GM20431 (cell line): ENCODE data around the gene SORCS3.

Source experiments
- in situ Hi-C: fragments of 300-500 bp; cut with MseI, MboI; formaldehyde crosslinking; loops from one replicate; pipeline ENCODE4 v1.15.0; 2020; ENCODE audit warnings: low sequenced_read_pairs; ENCODE audit not compliant: unreplicated experiment

Gene SORCS3

DNA sequence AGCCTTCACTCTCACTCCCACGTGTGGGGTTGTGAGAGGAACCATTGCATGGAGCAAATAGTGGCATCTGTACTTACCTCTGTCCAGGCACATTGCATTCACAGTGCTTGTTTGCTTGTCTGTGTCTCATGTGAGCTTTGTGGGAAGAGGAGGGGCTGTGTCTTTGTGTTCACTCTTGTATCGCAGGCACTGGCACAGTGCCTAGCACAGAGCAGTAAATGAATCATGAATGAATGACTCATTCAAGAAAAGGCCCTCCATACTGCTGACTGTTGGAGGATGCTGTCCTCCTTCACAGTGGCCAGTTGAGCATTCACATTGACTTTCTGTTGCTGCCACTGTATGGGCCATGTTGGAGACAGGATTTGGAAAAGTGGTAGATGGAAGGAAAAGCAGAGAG is 125.3 kb downstream of the SORCS3 start:
- in situ Hi-C loops, result no loop called here

DNA sequence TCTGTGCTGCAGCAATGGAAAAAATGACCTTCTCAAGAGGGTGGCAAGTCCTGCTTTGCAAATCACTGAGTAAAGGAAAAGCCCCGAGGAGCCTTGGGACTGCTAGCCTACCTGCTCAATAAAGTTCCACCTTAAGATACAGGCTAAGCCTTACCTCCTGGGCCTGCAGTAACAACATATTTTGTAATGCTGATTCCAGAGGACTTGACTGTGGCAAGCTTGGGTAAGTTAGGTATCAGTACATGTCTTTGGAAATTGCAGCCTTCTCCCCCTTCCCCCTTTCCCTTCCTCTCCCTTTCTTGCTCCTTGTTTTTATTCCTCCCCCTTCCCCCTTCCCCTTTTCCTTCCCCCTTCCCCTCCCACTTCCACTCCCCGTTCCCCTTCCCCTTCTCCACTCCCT is 126.2 kb downstream of the SORCS3 start:
- in situ Hi-C loops, result no loop called here

DNA sequence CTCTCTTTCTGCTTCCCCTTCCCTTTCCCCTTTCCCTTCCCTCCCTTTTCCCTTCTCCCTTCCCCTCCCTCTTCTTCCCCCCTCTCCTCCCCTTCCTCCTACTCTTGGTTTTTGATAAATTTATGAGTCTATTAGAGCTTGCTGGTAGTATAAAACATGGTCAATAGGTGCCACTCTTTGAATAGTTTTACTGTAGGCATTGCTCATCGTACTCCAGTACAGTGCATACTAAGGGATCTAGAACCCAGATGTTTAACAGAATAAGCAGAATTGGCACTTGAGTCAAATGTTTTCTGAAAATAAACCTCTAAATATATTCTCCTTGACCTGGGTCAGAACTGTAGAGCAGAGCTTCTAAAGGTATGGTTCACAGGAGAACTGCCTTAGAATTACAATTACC is 126.7 kb downstream of the SORCS3 start:
- in situ Hi-C loops, result no loop called here

DNA sequence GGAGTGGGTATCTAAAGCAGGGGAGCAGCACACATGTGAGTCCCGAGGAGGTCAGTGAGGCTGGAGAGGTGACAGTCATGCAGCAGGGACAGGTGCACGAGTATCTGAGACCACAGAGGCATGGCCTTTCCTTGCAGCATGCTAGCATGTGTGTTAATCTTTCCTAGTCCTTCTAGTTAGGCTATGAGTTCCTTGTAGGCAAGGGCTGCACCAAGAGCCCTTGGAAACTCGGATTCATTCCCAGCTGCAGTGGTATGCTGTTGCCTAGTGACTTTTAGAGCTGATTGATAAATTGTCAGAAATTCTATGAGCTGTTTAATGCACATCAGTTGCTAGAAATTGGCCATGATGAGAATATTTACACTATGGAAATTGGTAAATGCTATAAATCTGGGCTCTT is 132.0 kb downstream of the SORCS3 start:
- in situ Hi-C loops, result no loop called here

DNA sequence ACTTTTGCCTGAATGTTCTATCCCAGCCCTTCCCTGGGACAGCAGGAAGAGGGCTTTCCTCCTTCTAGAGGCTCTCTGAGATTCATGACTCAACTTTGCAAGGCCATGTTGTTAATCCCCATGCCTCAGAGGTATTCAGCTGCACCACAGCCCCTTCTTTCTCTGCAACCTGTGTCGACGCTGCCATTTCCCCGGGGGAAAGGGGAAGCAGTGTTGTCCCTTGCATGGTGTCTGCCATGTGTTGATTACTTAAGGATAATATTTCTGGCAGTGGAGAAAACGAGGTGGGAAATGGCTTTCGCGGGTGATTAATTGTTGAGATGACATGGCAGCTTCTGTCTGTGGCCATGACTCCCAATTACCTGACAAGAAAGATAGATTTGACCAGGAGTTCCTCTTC is 133.1 kb downstream of the SORCS3 start:
- in situ Hi-C loops, result no loop called here

DNA sequence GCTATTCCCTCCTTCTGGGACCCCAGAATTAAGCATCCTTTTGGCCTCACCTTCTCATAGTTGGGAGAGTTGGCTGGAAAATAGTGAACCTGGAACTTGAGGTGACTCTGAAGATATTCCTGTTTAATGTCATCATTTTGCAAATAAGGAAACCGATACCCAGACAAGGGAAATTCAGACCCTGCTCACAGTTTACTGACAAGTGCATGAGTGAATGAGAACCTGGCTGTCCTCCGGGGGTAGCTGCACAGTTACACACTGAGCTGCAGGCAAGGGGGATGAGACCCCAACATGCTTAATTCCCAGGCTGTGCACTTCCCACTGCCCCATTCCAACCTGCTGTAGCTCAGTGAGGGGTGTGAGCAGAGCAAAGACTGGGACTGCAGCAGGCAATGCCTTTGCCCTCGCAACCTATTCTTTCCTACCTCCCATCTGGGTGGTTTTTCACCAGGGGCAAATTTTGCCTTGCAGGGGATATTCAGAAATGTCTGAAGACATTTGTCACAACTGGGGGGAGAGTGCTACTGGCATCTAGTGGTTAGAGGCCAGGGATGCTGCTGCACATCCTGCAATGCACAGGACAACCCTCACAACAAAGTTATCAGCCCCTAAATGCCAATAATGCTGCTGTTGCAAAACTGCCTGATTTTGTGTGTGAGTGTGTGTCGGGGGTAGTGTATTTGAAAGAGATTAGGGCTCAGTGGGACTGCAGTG is 136.2 kb downstream of the SORCS3 start:
- in situ Hi-C loops, result no loop called here

DNA sequence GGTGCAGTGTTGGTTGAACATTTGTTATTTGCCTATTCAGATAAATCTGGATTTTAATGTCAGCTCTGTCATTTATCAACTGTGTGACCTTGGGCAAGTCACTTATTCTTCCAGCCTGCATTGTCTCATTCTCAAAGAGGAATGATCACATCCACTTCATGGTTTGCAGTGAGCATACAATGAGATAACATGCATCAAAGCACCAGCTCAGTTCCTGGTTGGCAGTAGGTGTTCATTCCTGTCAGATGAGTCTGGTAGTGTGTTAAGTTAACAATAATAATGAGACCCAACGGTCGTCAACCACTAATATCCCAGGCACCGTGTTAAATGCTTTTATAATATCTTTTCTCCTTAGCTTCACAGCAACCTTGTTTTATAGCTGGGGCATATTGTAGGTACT is 137.3 kb downstream of the SORCS3 start:
- in situ Hi-C loops, result no loop called here

DNA sequence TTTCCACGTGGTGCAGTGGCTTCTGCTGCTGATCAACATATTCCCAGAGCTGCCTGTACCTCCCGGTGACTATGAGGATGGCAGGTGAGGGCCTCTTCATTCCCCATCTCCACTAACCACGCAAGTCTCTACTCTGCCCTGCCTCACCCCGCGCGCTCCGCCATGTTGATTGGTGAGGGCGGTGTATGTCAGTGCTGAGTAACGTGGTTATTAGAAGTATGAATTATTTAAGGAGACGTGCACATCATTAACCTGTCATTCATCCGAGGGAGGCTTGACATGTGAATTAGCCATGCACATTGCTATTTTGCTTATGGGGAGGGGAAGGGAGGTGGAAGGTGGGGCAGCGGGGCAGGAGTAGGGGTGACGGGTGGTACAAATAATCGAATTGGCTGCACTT is 138.6 kb downstream of the SORCS3 start:
- in situ Hi-C loops, result no loop called here

DNA sequence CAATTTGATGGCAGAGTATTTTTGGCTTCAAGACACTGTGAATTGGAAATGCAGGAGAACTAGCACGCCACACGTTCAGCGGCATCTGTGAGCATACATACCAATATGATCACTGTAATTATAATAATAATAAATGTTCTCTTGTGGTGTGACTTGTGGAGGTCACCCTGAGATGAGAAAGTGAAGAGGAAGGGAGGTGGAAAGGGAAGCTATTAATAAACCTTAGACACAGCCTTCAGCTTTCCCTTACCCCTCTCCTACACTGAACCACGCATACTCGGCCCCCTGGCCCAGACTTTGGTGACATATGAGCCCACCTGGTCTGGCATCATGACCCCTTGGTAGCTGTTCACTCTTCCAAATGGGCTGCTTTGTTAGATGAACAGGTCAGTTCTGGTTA is 139.1 kb downstream of the SORCS3 start:
- in situ Hi-C loops, result no loop called here

DNA sequence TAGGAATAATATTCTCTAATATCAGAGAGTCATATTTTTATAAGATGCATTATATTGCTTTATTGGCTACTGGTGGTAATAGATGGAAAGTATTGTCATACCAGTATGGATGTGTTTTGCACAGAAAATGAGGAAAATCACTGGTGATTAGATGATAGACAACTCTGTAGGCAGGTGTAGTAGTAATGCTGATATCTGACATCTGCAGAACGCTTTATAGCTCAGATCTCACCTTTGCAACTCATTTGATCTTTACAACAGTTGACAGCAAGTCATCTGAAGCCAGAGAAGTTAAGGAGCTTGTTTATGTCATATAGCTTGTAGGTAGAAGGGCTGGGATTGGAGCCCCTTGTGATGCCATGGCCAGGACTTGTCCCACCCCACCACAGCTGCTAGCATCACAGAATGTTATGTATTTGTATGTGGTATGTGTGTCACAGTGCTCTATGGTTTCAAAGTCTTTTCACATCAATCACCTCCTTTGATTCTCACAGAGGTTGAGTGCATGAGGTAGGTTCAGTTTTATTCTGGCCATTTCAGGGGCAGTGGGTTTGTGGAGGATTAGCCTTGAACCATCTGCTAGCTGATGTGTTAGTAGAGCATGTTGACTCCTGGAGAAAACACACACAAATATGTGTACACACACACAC is 140.0 kb downstream of the SORCS3 start:
- in situ Hi-C loops, result no loop called here

DNA sequence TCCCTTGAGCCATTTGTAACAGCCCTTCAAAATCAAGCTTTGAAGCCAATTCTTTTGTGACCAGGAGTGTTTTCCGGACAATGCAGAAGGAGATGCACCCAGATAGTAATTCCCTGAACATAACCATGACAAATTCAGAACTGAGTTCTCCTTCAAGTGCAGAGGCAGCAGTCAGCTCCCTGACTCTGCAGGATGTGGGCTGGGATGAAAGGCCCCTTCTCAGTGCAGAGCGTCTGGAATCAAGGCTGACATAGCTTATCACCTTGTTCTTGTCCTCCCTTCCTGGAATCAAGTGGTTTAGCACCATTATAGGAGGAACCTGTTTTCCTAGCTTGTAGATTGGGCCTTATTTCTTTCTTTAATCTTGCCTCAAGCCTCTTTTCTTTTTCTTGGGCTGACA is 143.4 kb downstream of the SORCS3 start:
- in situ Hi-C loops, result no loop called here

DNA sequence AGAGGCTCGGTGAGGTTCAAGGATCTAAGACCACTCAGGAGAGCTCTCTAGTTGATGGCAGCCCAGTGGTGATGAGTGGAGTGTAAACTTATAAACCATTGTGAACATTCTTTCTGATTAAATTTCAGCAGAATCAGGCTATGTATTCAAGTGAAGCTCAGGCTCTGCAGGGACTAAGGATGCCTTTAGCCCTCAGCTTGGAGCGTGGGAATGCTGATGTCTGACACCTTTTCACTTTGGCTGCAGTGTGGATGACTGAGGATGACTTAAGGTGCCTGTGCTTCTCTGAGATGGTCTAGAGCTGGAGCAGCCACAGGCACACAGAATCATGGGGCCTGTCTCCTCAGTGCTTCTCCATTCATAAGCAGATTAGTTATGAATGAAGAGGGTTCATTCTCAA is 150.4 kb downstream of the SORCS3 start:
- in situ Hi-C loops, result no loop called here

DNA sequence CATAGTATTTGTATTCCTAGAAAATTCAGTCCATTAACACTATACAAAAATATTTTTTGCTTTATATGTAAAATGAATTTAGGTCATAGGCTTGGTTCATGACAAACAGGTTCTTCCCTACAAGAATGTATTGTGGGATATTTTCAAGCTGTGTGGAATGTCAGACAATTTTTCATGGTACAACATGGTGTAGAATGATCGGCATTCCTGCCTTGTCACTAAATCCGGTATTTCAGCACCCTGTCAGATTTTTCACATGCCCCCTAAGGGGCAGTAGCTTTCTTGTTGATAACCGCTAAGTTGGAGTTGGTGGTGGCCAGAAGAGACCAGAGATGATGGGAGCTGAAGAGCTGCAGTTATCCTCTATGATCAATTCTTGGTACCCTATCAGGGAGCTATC is 154.3 kb downstream of the SORCS3 start:
- in situ Hi-C loops, result no loop called here

DNA sequence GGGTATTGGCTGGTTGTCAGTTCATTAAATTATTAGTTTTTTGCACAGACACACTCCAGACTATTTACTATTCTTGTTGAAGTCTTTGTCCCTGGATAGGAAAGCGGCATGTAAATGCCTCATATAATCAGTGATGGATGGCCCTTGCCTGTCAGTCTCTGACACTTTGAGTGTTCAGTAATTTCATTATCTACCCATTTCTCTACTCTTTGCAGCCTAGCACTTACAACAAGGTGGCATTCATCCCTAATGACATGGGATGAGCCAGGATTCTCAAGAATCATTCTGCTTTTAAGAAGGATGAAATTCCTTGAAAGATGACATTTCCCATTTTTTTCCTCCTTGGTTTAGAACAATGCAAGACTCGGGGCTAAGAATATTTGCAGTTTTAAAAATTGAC is 155.7 kb downstream of the SORCS3 start:
- in situ Hi-C loops, result no loop called here

DNA sequence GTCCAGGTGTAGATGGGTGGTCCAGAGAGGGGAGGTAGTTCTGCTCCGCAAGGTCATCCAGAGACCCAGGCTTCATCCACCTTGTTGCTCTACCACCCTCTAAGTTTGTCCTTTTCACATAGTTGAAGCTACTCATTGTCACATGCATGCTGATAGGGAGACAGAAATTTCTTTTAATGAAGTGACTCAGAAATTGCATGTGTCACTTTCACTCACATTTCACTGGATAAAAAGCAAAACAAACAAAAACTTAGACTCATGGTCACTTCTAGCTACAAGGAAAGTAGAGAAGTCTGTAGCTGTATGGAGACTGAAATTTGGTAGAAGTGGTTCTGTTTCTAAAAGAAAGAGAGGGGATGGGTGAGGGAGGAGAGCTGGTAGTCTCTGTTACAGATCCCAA is 161.9 kb downstream of the SORCS3 start:
- in situ Hi-C loops, result no loop called here

DNA sequence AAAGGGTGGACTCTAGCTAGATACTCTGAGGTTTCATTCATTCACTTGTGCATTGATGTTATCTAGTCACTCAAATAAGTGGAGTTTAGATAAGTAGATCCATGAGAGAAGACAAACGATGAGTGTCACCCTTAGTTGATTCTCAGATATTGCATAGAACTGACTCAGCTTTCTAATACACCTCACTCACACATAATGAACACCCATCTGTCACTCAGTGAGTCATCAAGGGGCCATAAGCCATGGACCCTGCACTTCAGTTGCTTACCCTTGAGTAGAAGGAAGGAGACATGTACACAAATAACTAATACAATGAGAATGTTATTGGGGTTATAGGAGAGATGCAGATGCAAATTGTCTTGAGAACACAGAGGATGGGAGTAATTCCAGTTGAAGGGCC is 163.8 kb downstream of the SORCS3 start:
- in situ Hi-C loops, result no loop called here

DNA sequence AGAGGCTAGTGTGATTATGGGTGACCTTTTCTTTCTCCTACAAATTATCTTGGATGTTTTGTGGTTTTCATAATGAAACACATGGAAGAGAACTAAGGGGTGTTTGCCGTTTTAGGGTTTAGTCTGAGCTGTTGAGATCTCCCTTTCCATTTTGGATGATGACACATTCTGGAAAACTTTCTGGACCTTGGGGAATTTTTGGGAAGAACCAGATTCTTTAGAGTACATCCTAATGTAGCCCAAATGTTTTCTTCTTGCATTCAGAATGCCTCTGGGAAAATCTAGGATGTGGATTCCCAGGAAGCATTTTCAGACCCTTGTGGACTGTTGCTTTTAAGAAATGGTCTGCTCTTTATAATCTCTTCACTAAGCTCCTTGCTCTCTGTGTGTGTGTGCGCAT is 165.7 kb downstream of the SORCS3 start:
- in situ Hi-C loops, result no loop called here

DNA sequence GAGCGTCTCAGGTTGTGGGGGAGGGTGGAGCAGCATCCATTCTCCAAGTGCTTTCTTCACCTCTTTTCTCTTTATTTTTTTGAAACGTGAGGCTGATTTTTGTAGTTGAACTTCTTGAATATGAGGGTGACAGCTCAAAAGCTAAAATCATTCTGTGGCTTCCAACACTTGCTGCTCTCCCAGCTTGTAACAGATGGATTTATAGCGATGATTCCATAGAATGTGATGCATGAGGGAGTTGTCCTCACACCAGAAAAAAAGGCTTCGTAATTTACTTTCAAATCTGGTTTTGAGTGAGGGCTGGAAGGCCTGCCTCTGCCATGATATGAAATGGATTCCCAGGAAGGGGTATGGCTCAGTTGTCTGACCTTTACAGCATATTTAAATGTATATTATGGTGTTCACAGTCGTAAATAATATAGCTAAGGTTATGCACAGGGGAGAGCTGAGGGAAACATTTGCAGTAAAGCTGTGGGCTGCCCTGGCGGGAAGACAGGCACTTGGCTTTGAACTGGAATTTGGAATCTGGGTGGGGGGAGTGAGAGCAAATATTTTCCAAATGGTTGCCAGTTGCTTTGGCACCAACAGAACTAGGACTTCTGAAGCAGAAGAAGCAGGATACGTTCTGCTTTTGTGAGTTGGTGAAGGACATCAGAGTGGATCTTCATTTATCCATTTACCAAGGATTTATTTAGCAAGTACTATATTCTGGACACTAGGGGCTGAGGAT is 166.7 kb downstream of the SORCS3 start:
- in situ Hi-C loops, result no loop called here

DNA sequence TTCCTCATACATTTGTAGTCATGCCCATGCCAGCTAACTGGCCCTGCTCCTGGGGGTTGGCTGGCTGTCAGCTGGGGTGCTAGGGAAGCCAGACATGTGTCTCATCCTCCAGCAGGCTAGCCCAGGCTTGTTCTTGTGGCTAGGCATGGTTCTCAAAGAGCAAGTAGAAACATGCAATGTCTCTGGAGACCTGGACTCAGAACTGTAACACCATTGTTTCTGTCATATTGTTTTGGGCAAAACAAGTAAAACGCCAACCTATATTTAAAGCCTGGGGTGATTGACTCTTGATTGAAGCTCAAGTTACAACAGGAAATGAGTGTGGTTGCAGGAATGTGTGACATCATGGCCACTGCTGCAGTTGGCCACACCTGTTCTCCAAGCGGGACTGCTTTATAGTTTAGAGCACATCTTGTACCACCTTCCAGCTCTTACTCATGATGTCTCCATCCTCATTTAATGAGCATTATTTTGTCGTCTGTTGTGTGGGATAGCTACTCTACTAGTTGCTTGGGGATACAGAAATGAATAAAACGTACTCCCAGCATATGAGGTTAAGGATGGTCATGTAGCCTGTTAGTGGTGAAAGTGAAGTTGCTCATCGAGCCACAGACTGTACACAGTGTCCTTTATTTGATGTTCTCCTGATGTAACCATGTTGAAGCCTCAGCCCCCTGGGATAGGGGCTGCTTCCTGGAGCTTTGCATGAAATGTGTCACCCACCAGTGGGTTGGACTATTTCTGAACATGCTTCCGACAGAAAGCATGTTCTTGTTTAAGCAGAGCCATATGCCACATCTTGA is 168.4 kb downstream of the SORCS3 start:
- in situ Hi-C loops, result no loop called here

DNA sequence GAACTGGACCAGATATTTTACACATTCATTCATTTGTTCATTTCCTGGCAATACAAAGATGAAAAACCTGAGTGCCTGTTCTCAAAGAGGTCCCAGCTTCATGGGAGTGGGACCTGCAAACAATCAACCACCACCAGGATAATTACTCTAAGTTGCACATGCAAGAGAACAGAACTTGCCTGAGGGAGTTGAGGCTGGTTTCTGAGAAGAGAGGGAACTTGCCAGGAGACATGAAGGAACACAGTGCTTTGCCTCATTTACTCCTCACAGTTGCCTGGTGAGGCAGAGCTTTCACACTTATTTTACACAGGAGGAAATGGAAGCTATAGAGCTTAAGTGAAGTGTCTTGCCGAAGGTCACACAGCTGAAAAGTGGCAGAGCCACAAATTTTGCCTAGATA is 170.1 kb downstream of the SORCS3 start:
- in situ Hi-C loops, result no loop called here

DNA sequence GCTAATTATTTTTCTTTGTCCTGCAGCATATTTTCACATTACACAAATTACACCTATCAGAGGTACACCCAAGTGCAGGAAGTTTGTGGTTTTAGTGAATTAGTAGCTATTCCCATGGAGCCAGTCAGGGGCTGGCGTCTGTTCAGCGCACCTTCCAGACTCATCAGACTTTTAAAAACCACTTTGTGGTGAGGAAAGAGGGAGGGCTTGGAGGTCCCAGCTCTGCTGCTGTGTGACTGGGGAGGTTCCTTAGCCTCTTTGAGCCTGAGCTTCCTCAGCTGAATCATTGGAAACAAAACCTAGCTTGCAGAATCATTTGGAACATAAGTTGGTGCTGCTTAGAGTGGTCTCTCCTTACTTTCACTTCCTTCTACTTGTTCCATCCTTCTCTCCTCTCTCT is 175.4 kb downstream of the SORCS3 start:
- in situ Hi-C loops, result no loop called here
